Immature natural killer cell (primary cell): ENCODE measurements around the gene ZNF701. TPM values are rescaled to one million over a fixed set of nuclear protein-coding genes. Genes with fewer than 3 reads are reported as not detected.
A peak's percentile ranks its signal among the peaks of the same experiment; 100 is the strongest.
"Not testable (repeated sequence)": the region's sequence is repeated elsewhere in the genome, so short reads cannot be mapped to it uniquely, and the experiment has no call there.

Experiments
- DNase-seq, 3 donors: peaks; one replicate each; pipeline ENCODE4 v3.0.0; 2022; ENCODE audit warnings: mixed read lengths in 1 of 3
- H3K27ac Mint-ChIP-seq, 6 donors: one replicate each; pipeline ENCODE4 v1.8.0; 2020; ENCODE audit warnings: mixed read lengths in 6 of 6, mild to moderate bottlenecking in 5 of 6, inconsistent platforms in 4 of 6, moderate library complexity in 3 of 6
- H3K27me3 Mint-ChIP-seq, 3 donors: one replicate each; pipeline ENCODE4 v1.8.0; 2020 to 2021; ENCODE audit warnings: low read depth in 3 of 3, mild to moderate bottlenecking in 3 of 3, mixed read lengths in 3 of 3, moderate library complexity in 3 of 3, inconsistent platforms in 1 of 3
- H3K36me3 Mint-ChIP-seq, 3 donors: one replicate each; pipeline ENCODE4 v1.8.0; 2020; ENCODE audit warnings: mixed read lengths in 3 of 3, inconsistent platforms in 2 of 3, mild to moderate bottlenecking in 2 of 3
- H3K4me1 Mint-ChIP-seq, 2 donors: one replicate each; pipeline ENCODE4 v1.8.0; 2020; ENCODE audit warnings: inconsistent platforms in 2 of 2, mild to moderate bottlenecking in 2 of 2, mixed read lengths in 2 of 2, moderate library complexity in 1 of 2
- H3K4me3 Mint-ChIP-seq, 5 donors: one replicate each; pipeline ENCODE4 v1.8.0; 2020; ENCODE audit warnings: mild to moderate bottlenecking in 5 of 5, mixed read lengths in 5 of 5, inconsistent platforms in 3 of 5, moderate library complexity in 3 of 5
- H3K9me3 Mint-ChIP-seq, 6 donors: one replicate each; pipeline ENCODE4 v1.8.0; 2020; ENCODE audit warnings: mild to moderate bottlenecking in 6 of 6, mixed read lengths in 6 of 6, inconsistent platforms in 4 of 6, moderate library complexity in 3 of 6
- polyA plus RNA-seq, 3 donors: library from polyadenylated mRNA; unstranded; fragments of 300-500 nt; fragmentation: Illumina TruSeq; gene quantifications; one replicate each; pipeline ENCODE4 v1.2.3, GENCODE V29; 2021

The ZNF701 gene
- polyA plus RNA-seq, 3 donors from 2014 or later: 2.7 to 25.1 (median 13.3) TPM

GRCh38 chr19:52585604-52586003, 15.5 kb downstream of the ZNF701 start:
- Mint-ChIP-seq H3K9me3 (peaks cover 16 to 51% (median 43%) of the 10 kb centered on the region in 6 donors), H3K4me3 (no peak overlapping the region), H3K27ac (no peak overlapping the region), H3K36me3 (peaks cover 34 to 70% (median 52%) of the 10 kb centered on the region in 3 donors), H3K27me3 (peaks cover 0 to 5% (median 1%) of the 10 kb centered on the region in 3 donors), H3K4me1 (no peaks in the 10 kb centered on the region)
- no peak for DNase-seq

GRCh38 chr19:52590728-52591127, 20.6 kb downstream of the ZNF701 start:
- peaks cover 3 to 15% (median 10%) of the 10 kb centered on the region in 6 donors for H3K9me3 Mint-ChIP-seq
- peaks cover 0 to 8% (median 0%) of the 10 kb centered on the region in 3 donors for H3K27me3 Mint-ChIP-seq
- H3K4me1 Mint-ChIP-seq: no peaks in the 10 kb centered on the region
- DNase-seq: peak in 1 of 3 donors; percentile 6
- H3K36me3 Mint-ChIP-seq: peaks cover 22 to 48% (median 37%) of the 10 kb centered on the region in 3 donors
- peak overlapping the region in 1 of 6 donors; percentile 36 for H3K27ac Mint-ChIP-seq
- H3K4me3 Mint-ChIP-seq: no peak overlapping the region

- peak in 1 of 3 donors; percentile 12 for DNase-seq
- Mint-ChIP-seq H3K9me3 (peaks cover 2 to 19% (median 14%) of the 10 kb centered on the region in 6 donors), H3K4me1 (no peaks in the 10 kb centered on the region), H3K27me3 (peaks cover 0 to 6% (median 0%) of the 10 kb centered on the region in 3 donors), H3K27ac (no peak overlapping the region), H3K36me3 (peaks cover 37 to 54% (median 51%) of the 10 kb centered on the region in 3 donors), H3K4me3 (no peak overlapping the region)
Observed at GRCh38 chr19:52592301-52592700, 22.2 kb downstream of the ZNF701 start.

- H3K27me3 Mint-ChIP-seq, H3K4me1 Mint-ChIP-seq, H3K27ac Mint-ChIP-seq, H3K4me3 Mint-ChIP-seq, DNase-seq: not testable (repeated sequence)
- Mint-ChIP-seq H3K9me3 (peaks cover 0 to 18% (median 11%) of the 10 kb centered on the region in 6 donors), H3K36me3 (peaks cover 38 to 53% (median 51%) of the 10 kb centered on the region in 3 donors)
Observed at GRCh38 chr19:52593441-52593840, 23.4 kb downstream of the ZNF701 start.

GRCh38 chr19:52599241-52599640, 29.2 kb downstream of the ZNF701 start:
- peaks cover 28 to 30% of the 10 kb centered on the region in 2 donors for H3K4me1 Mint-ChIP-seq
- peak overlapping the region in 2 of 5 donors; percentile 24 to 58 for H3K4me3 Mint-ChIP-seq
- H3K27me3 Mint-ChIP-seq: peaks cover 2% of the 10 kb centered on the region in 3 donors
- H3K27ac Mint-ChIP-seq: no peak overlapping the region
- H3K9me3 Mint-ChIP-seq: peaks cover 0 to 18% (median 10%) of the 10 kb centered on the region in 6 donors
- DNase-seq: no peak
- H3K36me3 Mint-ChIP-seq: peaks cover 30 to 32% (median 31%) of the 10 kb centered on the region in 3 donors

- DNase-seq: no peak
- H3K9me3 Mint-ChIP-seq: peaks cover 0 to 16% (median 10%) of the 10 kb centered on the region in 6 donors
- peak overlapping the region; percentile 78 to 92 (median 86) for H3K27ac Mint-ChIP-seq
- peak overlapping the region; percentile 86 to 96 (median 95) for H3K4me3 Mint-ChIP-seq
- H3K27me3 Mint-ChIP-seq: peaks cover 0 to 2% (median 2%) of the 10 kb centered on the region in 3 donors
- H3K4me1 Mint-ChIP-seq: peaks cover 35 to 40% of the 10 kb centered on the region in 2 donors
- peaks cover 28% of the 10 kb centered on the region in 3 donors for H3K36me3 Mint-ChIP-seq
Observed at GRCh38 chr19:52600639-52601024, 30.5 kb downstream of the ZNF701 start.

GRCh38 chr19:52601025-52601973, 31.2 kb downstream of the ZNF701 start:
- Mint-ChIP-seq H3K27me3 (peaks cover 0 to 3% (median 2%) of the 10 kb centered on the region in 3 donors), H3K4me1 (peaks cover 39 to 47% of the 10 kb centered on the region in 2 donors), H3K27ac (peak overlapping the region; percentile 78 to 92 (median 87)), H3K4me3 (peak overlapping the region; percentile 86 to 96 (median 95)), H3K36me3 (peaks cover 23 to 25% (median 25%) of the 10 kb centered on the region in 3 donors), H3K9me3 (peaks cover 0 to 10% (median 8%) of the 10 kb centered on the region in 6 donors)
- DNase-seq: peak; percentile 88 to 91 (median 90)

GRCh38 chr19:52601974-52602366, 31.9 kb downstream of the ZNF701 start:
- H3K9me3 Mint-ChIP-seq, DNase-seq, H3K27me3 Mint-ChIP-seq: not testable (repeated sequence)
- Mint-ChIP-seq H3K27ac (peak overlapping the region; percentile 78 to 92 (median 87)), H3K4me1 (peaks cover 41 to 53% of the 10 kb centered on the region in 2 donors), H3K36me3 (peaks cover 17 to 21% (median 20%) of the 10 kb centered on the region in 3 donors), H3K4me3 (peak overlapping the region; percentile 86 to 96 (median 95))

GRCh38 chr19:52602941-52603340, 32.9 kb downstream of the ZNF701 start:
- H3K27me3 Mint-ChIP-seq: peaks cover 0 to 4% (median 2%) of the 10 kb centered on the region in 3 donors
- H3K27ac Mint-ChIP-seq: peak overlapping the region in 2 of 6 donors; percentile 45 to 83
- H3K9me3 Mint-ChIP-seq: peaks cover 0 to 2% (median 0%) of the 10 kb centered on the region in 6 donors
- H3K4me1 Mint-ChIP-seq: peaks cover 41 to 53% of the 10 kb centered on the region in 2 donors
- peak overlapping the region; percentile 32 to 96 (median 95) for H3K4me3 Mint-ChIP-seq
- DNase-seq: no peak
- peaks cover 10 to 13% (median 13%) of the 10 kb centered on the region in 3 donors for H3K36me3 Mint-ChIP-seq

GRCh38 chr19:52603558-52604207, 33.6 kb downstream of the ZNF701 start:
- no peak overlapping the region for H3K27ac Mint-ChIP-seq
- H3K36me3 Mint-ChIP-seq: peaks cover 10 to 15% (median 13%) of the 10 kb centered on the region in 3 donors
- H3K4me1 Mint-ChIP-seq: peaks cover 41 to 55% of the 10 kb centered on the region in 2 donors
- peaks cover 0 to 2% (median 0%) of the 10 kb centered on the region in 6 donors for H3K9me3 Mint-ChIP-seq
- peak overlapping the region in 4 of 5 donors; percentile 27 to 54 (median 32) for H3K4me3 Mint-ChIP-seq
- no peak for DNase-seq
- H3K27me3 Mint-ChIP-seq: peaks cover 0 to 4% (median 2%) of the 10 kb centered on the region in 3 donors

GRCh38 chr19:52613299-52613906, 43.3 kb downstream of the ZNF701 start:
- Mint-ChIP-seq H3K4me3 (no peak overlapping the region), H3K4me1 (peaks cover 7 to 31% of the 10 kb centered on the region in 2 donors)
- no peak for DNase-seq

GRCh38 chr19:52621376-52621775, 51.3 kb downstream of the ZNF701 start:
- Mint-ChIP-seq H3K27me3 (peaks cover 0 to 4% (median 2%) of the 10 kb centered on the region in 3 donors), H3K27ac (peak overlapping the region; percentile 30 to 74 (median 41)), H3K9me3 (peaks cover 0 to 6% (median 4%) of the 10 kb centered on the region in 6 donors), H3K4me3 (no peak overlapping the region), H3K4me1 (peaks cover 23 to 25% of the 10 kb centered on the region in 2 donors), H3K36me3 (peaks cover 33 to 46% (median 37%) of the 10 kb centered on the region in 3 donors)
- DNase-seq: no peak

More at GRCh38 chr19:52613299-52613906, 43.3 kb downstream of the ZNF701 start:
- peaks cover 0 to 2% (median 0%) of the 10 kb centered on the region in 3 donors for H3K27me3 Mint-ChIP-seq
- peaks cover 14 to 40% (median 36%) of the 10 kb centered on the region in 6 donors for H3K9me3 Mint-ChIP-seq
- peaks cover 52 to 73% (median 65%) of the 10 kb centered on the region in 3 donors for H3K36me3 Mint-ChIP-seq
- no peak overlapping the region for H3K27ac Mint-ChIP-seq

- H3K27ac Mint-ChIP-seq: peak overlapping the region in 4 of 6 donors; percentile 12 to 35 (median 24)
- peaks cover 0 to 4% (median 2%) of the 10 kb centered on the region in 3 donors for H3K27me3 Mint-ChIP-seq
- peaks cover 26 to 37% (median 31%) of the 10 kb centered on the region in 3 donors for H3K36me3 Mint-ChIP-seq
- H3K4me3 Mint-ChIP-seq: no peak overlapping the region
- H3K4me1 Mint-ChIP-seq: peaks cover 20 to 25% of the 10 kb centered on the region in 2 donors
- DNase-seq: no peak
- H3K9me3 Mint-ChIP-seq: peaks cover 0 to under 1% (median 0%) of the 10 kb centered on the region in 6 donors
Observed at GRCh38 chr19:52622261-52622660, 52.2 kb downstream of the ZNF701 start.
